Measurements from ENCODE around the gene COX4I2. TPM values are rescaled to one million over a fixed set of nuclear protein-coding genes. Genes with fewer than 3 reads are reported as not detected.

COX4I2 gene
- total RNA-seq, 4 donors from 2014 or later: 1.0 to 17.0 (median 1.8) TPM; not detected in 1

GRCh38 chr20:31679357-31680285 lies 41.9 kb downstream of the COX4I2 start:
- DNase-seq (ENCODE audit: low spot score) (no peak), ATAC-seq (ENCODE audit: low FRiP score) (no peak)
- no peak for TF ChIP-seq CTCF (IDR thresholded peaks at IDR 0.05)

- no peak for TF ChIP-seq CTCF (IDR thresholded peaks at IDR 0.05)
- DNase-seq (ENCODE audit: low spot score) (no peak), ATAC-seq (ENCODE audit: low FRiP score) (no peak)
These were observed 42.8 kb downstream of the COX4I2 start for GRCh38 chr20:31680286-31681127.

GRCh38 chr20:31681128-31681727 lies 43.5 kb downstream of the COX4I2 start:
- ATAC-seq (ENCODE audit: low FRiP score) (no peak), DNase-seq (ENCODE audit: low spot score) (no peak)

GRCh38 chr20:31681769-31682168 lies 44.1 kb downstream of the COX4I2 start:
- ATAC-seq (ENCODE audit: low FRiP score): no peak
- DNase-seq (ENCODE audit: low spot score): no peak
- TF ChIP-seq CTCF (IDR thresholded peaks at IDR 0.05): no peak

More at GRCh38 chr20:31681128-31681727, 43.5 kb downstream of the COX4I2 start:
- no peak for TF ChIP-seq CTCF (IDR thresholded peaks at IDR 0.05)

- no peak for TF ChIP-seq CTCF (IDR thresholded peaks at IDR 0.05)
- ATAC-seq (ENCODE audit: low FRiP score) (no peak), DNase-seq (ENCODE audit: low spot score) (no peak)
These were observed 44.6 kb downstream of the COX4I2 start for GRCh38 chr20:31682352-31682751.

GRCh38 chr20:31682927-31683326 lies 45.2 kb downstream of the COX4I2 start:
- DNase-seq (ENCODE audit: low spot score) (no peak), ATAC-seq (ENCODE audit: low FRiP score) (no peak)
- TF ChIP-seq CTCF (IDR thresholded peaks at IDR 0.05): no peak

Measured in omental fat pad (tissue), 4 donors.